Liver (tissue), 9 donors: ENCODE measurements around the gene TBL1X. TPM values are rescaled to one million over a fixed set of nuclear protein-coding genes. Genes with fewer than 3 reads are reported as not detected.

Source experiments
- DNase-seq: peaks from one replicate; pipeline ENCODE4 v3.0.0-alpha.2; 2017; ENCODE audit warnings: low spot score
- H3K27ac ChIP-seq, 2 donors: one replicate each; pipeline ENCODE4 v1.7.0; 2013; ENCODE audit warnings: inconsistent platforms in 2 of 2, low read length in 2 of 2, control low read depth in 1 of 2, low read depth in 1 of 2, mild to moderate bottlenecking in 1 of 2
- H3K27me3 ChIP-seq, 4 donors: one replicate each; pipeline versions ENCODE4 v1.6.1 to v1.7.0; 2013; ENCODE audit warnings: low read length in 3 of 4, inconsistent platforms in 1 of 4, mild to moderate bottlenecking in 1 of 4, moderate library complexity in 1 of 4; ENCODE audit not compliant: control insufficient read depth in 4 of 4, insufficient read depth in 4 of 4
- H3K36me3 ChIP-seq, 4 donors: one replicate each; pipeline versions ENCODE4 v1.6.1 to v1.7.0; 2013; ENCODE audit warnings: low read length in 3 of 4, mild to moderate bottlenecking in 3 of 4, low read depth in 1 of 4, moderate library complexity in 1 of 4; ENCODE audit not compliant: control insufficient read depth in 4 of 4, insufficient read depth in 3 of 4
- H3K4me1 ChIP-seq, 4 donors: one replicate each; pipeline versions ENCODE4 v1.6.1 to v1.7.0; 2013; ENCODE audit warnings: low read length in 3 of 4, mild to moderate bottlenecking in 3 of 4, moderate library complexity in 1 of 4; ENCODE audit not compliant: control insufficient read depth in 4 of 4, insufficient read depth in 4 of 4
- H3K4me3 ChIP-seq, 3 donors: one replicate each; pipeline versions ENCODE4 v1.6.1 to v1.7.0; 2013; ENCODE audit warnings: low read length in 3 of 3, control low read depth in 1 of 3, low read depth in 1 of 3, mild to moderate bottlenecking in 1 of 3
- H3K9ac ChIP-seq, 2 donors: one replicate each; pipeline ENCODE4 v1.7.0; 2013; ENCODE audit warnings: low read length in 2 of 2, mild to moderate bottlenecking in 2 of 2, moderate library complexity in 2 of 2, control low read depth in 1 of 2, low read depth in 1 of 2
- H3K9me3 ChIP-seq, 4 donors: one replicate each; pipeline versions ENCODE4 v1.6.1 to v1.7.0; 2013; ENCODE audit warnings: low read length in 3 of 4; ENCODE audit not compliant: control insufficient read depth in 4 of 4
- EGR1 ChIP-seq, 2 donors: IDR thresholded peaks; 2 replicates each; pipeline ENCODE4 v1.6.1; 2016 to 2018; ENCODE audit warnings: antibody characterized with exemption in 2 of 2, low read depth in 2 of 2
- FOXA1 ChIP-seq: IDR thresholded peaks from 2 replicates; pipeline ENCODE4 v1.6.1; 2016; ENCODE audit warnings: antibody characterized with exemption
- FOXA2 ChIP-seq: IDR thresholded peaks from 2 replicates; pipeline ENCODE4 v1.6.1; 2016; ENCODE audit warnings: antibody characterized with exemption
- GABPA ChIP-seq, 2 donors: IDR thresholded peaks in 1 of 2; conservative IDR thresholded peaks in 1 of 2; 2 replicates each; pipeline ENCODE4 v1.6.1; 2016; ENCODE audit warnings: antibody characterized with exemption in 2 of 2, mild to moderate bottlenecking in 1 of 2, moderate library complexity in 1 of 2
- HNF4A ChIP-seq, 2 donors: conservative IDR thresholded peaks; 2 replicates each; pipeline ENCODE4 v1.6.1; 2016; ENCODE audit warnings: antibody characterized with exemption in 2 of 2, mild to moderate bottlenecking in 2 of 2
- HNF4G ChIP-seq: IDR thresholded peaks from 2 replicates; pipeline ENCODE4 v1.6.1; 2016; ENCODE audit warnings: antibody characterized with exemption
- JUND ChIP-seq, 2 donors: IDR thresholded peaks; 2 replicates each; pipeline ENCODE4 v1.6.1; 2016; ENCODE audit warnings: antibody characterized with exemption in 2 of 2
- RAD21 ChIP-seq, 2 donors: IDR thresholded peaks; 2 replicates each; pipeline ENCODE4 v1.6.1; 2016; ENCODE audit warnings: antibody characterized with exemption in 2 of 2, mild to moderate bottlenecking in 2 of 2
- RXRA ChIP-seq, 2 donors: IDR thresholded peaks; 2 replicates each; pipeline ENCODE4 v1.6.1; 2017 to 2018; ENCODE audit warnings: antibody characterized with exemption in 2 of 2, mild to moderate bottlenecking in 1 of 2
- SP1 ChIP-seq: IDR thresholded peaks from 2 replicates; pipeline ENCODE4 v1.6.1; 2018; ENCODE audit warnings: antibody characterized with exemption, mild to moderate bottlenecking
- TAF1 ChIP-seq: conservative IDR thresholded peaks from 2 replicates; pipeline ENCODE4 v1.6.1; 2016; ENCODE audit warnings: antibody characterized with exemption, mild to moderate bottlenecking
- YY1 ChIP-seq: IDR thresholded peaks from 2 replicates; pipeline ENCODE4 v1.6.1; 2016; ENCODE audit warnings: antibody characterized with exemption, mild to moderate bottlenecking
- WGBS: extraction: QIAGEN DNeasy Blood & Tissue Kit; methylation state at CpG from one replicate; pipeline ENCODE4 v1.1.7; 2013; 5-methylcytosine and 5-hydroxymethylcytosine counted together
- polyA plus RNA-seq, 2 donors: library from polyadenylated mRNA; stranded (reverse) in 1 of 2; unstranded in 1 of 2; fragments of 200-250 nt in 1 of 2; fragments of >200 nt in 1 of 2; fragmentation: Nextera tagmentation in 1 of 2; extraction: Ambion mirVana in 1 of 2; gene quantifications; one replicate each; pipeline versions ENCODE4 v1.2.1 to v1.2.3, GENCODE V29; 2013 to 2015
- total RNA-seq, 2 donors: library from RNA; depleted of rRNA; stranded (reverse); fragments of >200 nt; gene quantifications; one replicate each; pipeline ENCODE4 v1.2.3, GENCODE V29; 2014
- TF ChIP-seq, protein P1 (sequence below): fragments of 150-350 bp; IDR thresholded peaks from 2 replicates; pipeline ENCODE4 v1.5.1; 2017; ENCODE audit warnings: improper control_type of control experiment, low read depth, low read length; ENCODE audit not compliant: missing input control
- TF ChIP-seq, protein P2 (sequence below): IDR thresholded peaks from 2 replicates; pipeline ENCODE4 v1.6.1; 2016; ENCODE audit warnings: antibody characterized with exemption
- TF ChIP-seq, protein P3 (sequence below): IDR thresholded peaks from 2 replicates; pipeline ENCODE4 v1.6.1; 2016; ENCODE audit warnings: antibody characterized with exemption
- donor health status: healthy.
- donor health status: healthy.
- donor health status: healthy.
- donor health status: healthy.
- donor health status: healthy.

The TBL1X gene
- total and polyA plus RNA-seq, 4 donors, result 11.2 to 15.1 (median 11.8) TPM

DNA sequence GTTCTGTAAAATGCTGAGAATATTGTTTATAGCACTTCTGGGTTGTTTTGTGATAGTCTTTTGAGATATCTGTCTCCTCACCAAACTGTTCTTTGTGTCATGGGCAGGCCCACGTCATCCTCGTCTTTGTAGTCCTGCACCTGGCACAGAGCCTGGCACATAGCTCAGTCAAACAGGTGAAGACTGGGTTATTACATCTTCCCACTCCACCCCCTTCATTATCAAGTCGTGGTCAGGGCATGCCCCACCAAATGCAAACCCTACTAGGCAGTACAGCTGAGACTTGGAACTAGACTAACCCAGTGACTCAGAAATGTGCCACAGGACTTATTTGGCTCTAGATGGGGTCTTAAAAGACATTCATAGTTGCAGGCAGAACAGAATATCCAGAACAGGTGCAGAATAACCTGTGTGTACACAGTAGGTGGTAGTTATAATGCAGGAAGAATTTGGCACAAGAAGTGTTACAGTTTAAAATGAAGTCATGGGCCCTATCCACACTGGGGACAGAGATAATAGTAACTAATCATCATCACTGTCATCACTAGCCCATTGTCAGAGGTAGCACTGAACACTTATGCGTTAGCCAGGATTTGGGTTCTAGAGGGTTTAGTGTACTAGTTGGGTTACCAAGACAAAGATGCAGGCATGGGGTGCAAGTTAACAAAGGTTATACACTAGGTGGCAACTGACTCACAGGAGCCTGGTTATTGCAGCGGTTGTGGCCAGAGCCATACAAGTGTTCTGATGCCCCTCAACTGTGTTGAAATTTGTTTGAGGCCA, 74.9 kb downstream of the TBL1X start (continued):
- TF ChIP-seq, protein P1, sequence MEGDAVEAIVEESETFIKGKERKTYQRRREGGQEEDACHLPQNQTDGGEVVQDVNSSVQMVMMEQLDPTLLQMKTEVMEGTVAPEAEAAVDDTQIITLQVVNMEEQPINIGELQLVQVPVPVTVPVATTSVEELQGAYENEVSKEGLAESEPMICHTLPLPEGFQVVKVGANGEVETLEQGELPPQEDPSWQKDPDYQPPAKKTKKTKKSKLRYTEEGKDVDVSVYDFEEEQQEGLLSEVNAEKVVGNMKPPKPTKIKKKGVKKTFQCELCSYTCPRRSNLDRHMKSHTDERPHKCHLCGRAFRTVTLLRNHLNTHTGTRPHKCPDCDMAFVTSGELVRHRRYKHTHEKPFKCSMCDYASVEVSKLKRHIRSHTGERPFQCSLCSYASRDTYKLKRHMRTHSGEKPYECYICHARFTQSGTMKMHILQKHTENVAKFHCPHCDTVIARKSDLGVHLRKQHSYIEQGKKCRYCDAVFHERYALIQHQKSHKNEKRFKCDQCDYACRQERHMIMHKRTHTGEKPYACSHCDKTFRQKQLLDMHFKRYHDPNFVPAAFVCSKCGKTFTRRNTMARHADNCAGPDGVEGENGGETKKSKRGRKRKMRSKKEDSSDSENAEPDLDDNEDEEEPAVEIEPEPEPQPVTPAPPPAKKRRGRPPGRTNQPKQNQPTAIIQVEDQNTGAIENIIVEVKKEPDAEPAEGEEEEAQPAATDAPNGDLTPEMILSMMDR, result no peak
- TF ChIP-seq, protein P2, sequence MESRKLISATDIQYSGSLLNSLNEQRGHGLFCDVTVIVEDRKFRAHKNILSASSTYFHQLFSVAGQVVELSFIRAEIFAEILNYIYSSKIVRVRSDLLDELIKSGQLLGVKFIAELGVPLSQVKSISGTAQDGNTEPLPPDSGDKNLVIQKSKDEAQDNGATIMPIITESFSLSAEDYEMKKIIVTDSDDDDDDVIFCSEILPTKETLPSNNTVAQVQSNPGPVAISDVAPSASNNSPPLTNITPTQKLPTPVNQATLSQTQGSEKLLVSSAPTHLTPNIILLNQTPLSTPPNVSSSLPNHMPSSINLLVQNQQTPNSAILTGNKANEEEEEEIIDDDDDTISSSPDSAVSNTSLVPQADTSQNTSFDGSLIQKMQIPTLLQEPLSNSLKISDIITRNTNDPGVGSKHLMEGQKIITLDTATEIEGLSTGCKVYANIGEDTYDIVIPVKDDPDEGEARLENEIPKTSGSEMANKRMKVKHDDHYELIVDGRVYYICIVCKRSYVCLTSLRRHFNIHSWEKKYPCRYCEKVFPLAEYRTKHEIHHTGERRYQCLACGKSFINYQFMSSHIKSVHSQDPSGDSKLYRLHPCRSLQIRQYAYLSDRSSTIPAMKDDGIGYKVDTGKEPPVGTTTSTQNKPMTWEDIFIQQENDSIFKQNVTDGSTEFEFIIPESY, result no peak
- TF ChIP-seq RAD21 (IDR thresholded peaks at IDR 0.05), result no peak
- no peak for TF ChIP-seq HNF4A (conservative IDR thresholded peaks at IDR 0.05)
- no peak for TF ChIP-seq SP1

DNA sequence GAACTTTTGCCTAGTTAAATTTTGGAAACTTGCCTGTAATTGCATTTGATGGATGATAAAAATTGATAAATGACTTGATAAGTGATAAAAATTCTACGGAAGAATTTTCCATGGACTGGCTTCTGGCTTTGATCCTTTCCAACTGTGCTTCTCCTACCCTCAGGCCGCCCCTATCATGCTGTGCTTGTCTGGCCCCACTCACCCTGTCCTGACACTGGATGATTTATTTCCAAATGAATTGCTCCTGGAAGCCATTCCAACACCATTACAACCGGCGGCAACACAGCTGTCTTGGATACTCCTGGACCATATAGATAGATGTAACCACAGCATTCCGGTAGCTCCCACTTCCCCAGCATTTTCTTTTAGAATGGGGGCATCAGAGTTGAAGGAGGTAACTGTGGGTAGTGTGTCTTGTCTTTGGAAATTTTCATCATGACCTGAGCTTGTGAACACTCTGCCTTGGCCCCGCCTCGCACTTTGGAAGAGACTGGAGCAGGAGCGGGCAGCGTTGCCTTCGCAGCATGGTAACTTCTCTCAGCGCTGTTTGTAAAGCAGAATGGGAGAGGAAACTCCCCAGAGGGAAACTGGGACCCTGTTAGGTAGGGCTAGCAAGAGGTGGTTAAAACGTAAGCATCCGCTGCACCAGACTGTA, 77.4 kb downstream of the TBL1X start:
- H3K27me3 ChIP-seq, result no peaks in the 10 kb centered on the region
- DNase-seq, result no peak
- H3K27ac ChIP-seq, result no peak overlapping the region
- 88% methylated on average over 13 of the region's 13 CpGs for whole genome bisulfite sequencing
- TF ChIP-seq FOXA2 (no peak), FOXA1 (no peak), RXRA (IDR thresholded peaks at IDR 0.05) (no peak), HNF4G (no peak), GABPA (IDR thresholded peaks at IDR 0.05 in 1 of 2, conservative IDR thresholded peaks at IDR 0.05 in 1 of 2) (no peak), EGR1 (IDR thresholded peaks at IDR 0.05; ENCODE audit: low read depth in 2 of 2) (no peak), SP1 (no peak), YY1 (no peak), JUND (IDR thresholded peaks at IDR 0.05) (no peak), TAF1 (no peak), RAD21 (IDR thresholded peaks at IDR 0.05) (no peak)
- TF ChIP-seq, protein P3, sequence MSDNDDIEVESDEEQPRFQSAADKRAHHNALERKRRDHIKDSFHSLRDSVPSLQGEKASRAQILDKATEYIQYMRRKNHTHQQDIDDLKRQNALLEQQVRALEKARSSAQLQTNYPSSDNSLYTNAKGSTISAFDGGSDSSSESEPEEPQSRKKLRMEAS, result no peak
- TF ChIP-seq, protein P1, result no peak
- H3K9ac ChIP-seq, result no peak overlapping the region
- peaks cover 0 to 9% (median 5%) of the 10 kb centered on the region in 4 donors for H3K4me1 ChIP-seq
- H3K4me3 ChIP-seq, result no peak overlapping the region
- no peaks in the 10 kb centered on the region for H3K36me3 ChIP-seq
- H3K9me3 ChIP-seq, result no peaks in the 10 kb centered on the region
